Left lung (tissue), 10 donors: ENCODE data around the gene VSNL1. TPM values are rescaled to one million over a fixed set of nuclear protein-coding genes. Genes with fewer than 3 reads are reported as not detected.
A peak's percentile ranks its signal among the peaks of the same experiment; 100 is the strongest.

ENCODE experiments used
- ATAC-seq: fragments of 200-7000 bp; cut with Tn5 transposase; one replicate; pipeline ENCODE4 v1.9.1; 2020; ENCODE audit warnings: moderate library complexity
- DNase-seq, 4 donors: peaks; one replicate each; pipeline ENCODE4 v3.0.0-alpha.2; 2013 to 2020
- H3K27ac ChIP-seq, 2 donors: fragments of 200-600 bp; sonication (generic) in 1 of 2; one replicate each; pipeline versions ENCODE4 v1.5.0 to v1.8.0; 2020 to 2021
- H3K27me3 ChIP-seq, 2 donors: fragments of 200-600 bp; sonication (generic) in 1 of 2; one replicate each; pipeline versions ENCODE4 v1.5.0 to v1.8.0; 2020 to 2021
- H3K36me3 ChIP-seq, 2 donors: fragments of 200-600 bp; sonication (generic) in 1 of 2; one replicate each; pipeline versions ENCODE4 v1.5.0 to v1.8.0; 2020 to 2021
- H3K4me1 ChIP-seq, 2 donors: fragments of 200-600 bp; one replicate each; pipeline ENCODE4 v1.8.0; 2021
- H3K4me3 ChIP-seq, 2 donors: fragments of 200-600 bp; sonication (generic) in 1 of 2; one replicate each; pipeline versions ENCODE4 v1.5.0 to v1.8.0; 2020 to 2021; ENCODE audit warnings: mild to moderate bottlenecking in 1 of 2
- H3K9me3 ChIP-seq, 2 donors: fragments of 200-600 bp; sonication (generic) in 1 of 2; one replicate each; pipeline versions ENCODE4 v1.5.0 to v1.8.0; 2020 to 2021
- intact Hi-C, 2 donors: fragments of 100-400 bp; cut with DNase I; formaldehyde crosslinking; loops; one replicate each; pipeline versions ENCODE4 v1.11.2 to v1.14.2; 2022
- polyA plus RNA-seq, 6 donors: library from polyadenylated mRNA; unstranded; fragments of 120-200 nt; gene quantifications; one replicate each; pipeline ENCODE4 v1.2.1, GENCODE V29; 2013; ENCODE audit not compliant: insufficient read length in 6 of 6
- total RNA-seq, 2 donors: library from RNA; stranded (reverse); fragmentation: NEBNext Ultra II Directional; extraction: Animal tissue kit (Norgen Biotek cat#: 25700); gene quantifications; one replicate each; pipeline ENCODE4 v1.2.1, GENCODE V29; 2021
- TF ChIP-seq, protein P1 (sequence below), 2 donors: fragments of 200-600 bp; sonication (generic) in 1 of 2; IDR thresholded peaks; one replicate each; pipeline versions ENCODE4 v1.5.0 to v1.8.0; 2021; ENCODE audit warnings: antibody characterized with exemption in 2 of 2
- donor health status: DM: no; HTN: yes; CAD: no.
- donor health status: DM: no; HTN: no; CAD: no.

The VSNL1 gene
- total and polyA plus RNA-seq, 8 donors: 1.6 to 21.3 (median 16.9) TPM

DNA sequence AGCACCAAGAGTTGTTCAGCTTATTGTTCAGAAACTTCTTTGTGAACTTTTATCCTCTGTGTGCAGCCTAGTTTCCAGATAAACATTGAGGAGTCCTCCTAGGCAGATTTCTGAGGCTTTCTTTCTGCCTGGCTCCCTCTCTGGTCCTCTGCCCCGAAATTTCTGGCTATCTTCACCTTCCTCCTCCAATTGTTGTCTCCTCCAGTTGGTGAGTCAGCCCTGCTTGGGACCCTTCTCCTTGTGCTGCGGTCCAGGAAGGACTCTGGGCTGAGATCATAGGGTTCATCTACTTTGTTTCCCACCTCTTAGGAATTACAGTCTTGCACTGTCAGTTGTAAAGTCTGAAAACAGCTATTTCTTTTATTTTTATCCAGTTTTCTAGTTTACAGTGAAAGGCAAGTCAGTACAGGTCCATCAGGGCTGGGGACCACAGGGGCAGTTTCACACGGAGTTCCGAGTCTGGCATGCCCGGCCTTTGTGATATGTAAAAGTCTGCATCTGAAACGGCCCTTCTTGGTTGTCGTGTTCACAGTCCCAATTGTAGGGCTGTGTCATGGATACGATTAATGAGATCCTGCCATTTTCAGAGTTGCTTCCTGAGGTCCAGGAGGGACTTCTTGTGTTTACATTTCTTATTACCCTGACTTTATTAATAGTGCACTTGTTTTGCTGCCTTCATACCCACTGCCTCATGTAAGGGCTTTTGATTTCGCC is 112.3 kb downstream of the VSNL1 start:
- H3K27ac ChIP-seq: no peak overlapping the region
- no peaks in the 10 kb centered on the region for H3K27me3 ChIP-seq
- TF ChIP-seq, protein P1, sequence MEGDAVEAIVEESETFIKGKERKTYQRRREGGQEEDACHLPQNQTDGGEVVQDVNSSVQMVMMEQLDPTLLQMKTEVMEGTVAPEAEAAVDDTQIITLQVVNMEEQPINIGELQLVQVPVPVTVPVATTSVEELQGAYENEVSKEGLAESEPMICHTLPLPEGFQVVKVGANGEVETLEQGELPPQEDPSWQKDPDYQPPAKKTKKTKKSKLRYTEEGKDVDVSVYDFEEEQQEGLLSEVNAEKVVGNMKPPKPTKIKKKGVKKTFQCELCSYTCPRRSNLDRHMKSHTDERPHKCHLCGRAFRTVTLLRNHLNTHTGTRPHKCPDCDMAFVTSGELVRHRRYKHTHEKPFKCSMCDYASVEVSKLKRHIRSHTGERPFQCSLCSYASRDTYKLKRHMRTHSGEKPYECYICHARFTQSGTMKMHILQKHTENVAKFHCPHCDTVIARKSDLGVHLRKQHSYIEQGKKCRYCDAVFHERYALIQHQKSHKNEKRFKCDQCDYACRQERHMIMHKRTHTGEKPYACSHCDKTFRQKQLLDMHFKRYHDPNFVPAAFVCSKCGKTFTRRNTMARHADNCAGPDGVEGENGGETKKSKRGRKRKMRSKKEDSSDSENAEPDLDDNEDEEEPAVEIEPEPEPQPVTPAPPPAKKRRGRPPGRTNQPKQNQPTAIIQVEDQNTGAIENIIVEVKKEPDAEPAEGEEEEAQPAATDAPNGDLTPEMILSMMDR (IDR thresholded peaks at IDR 0.05): no peak
- intact Hi-C loops: no loop called here
- DNase-seq: peak in 1 of 4 donors; percentile 28
- no peaks in the 10 kb centered on the region for H3K4me1 ChIP-seq
- H3K4me3 ChIP-seq: no peak overlapping the region
- H3K36me3 ChIP-seq: no peaks in the 10 kb centered on the region
- no peaks in the 10 kb centered on the region for H3K9me3 ChIP-seq
- no peak for ATAC-seq

DNA sequence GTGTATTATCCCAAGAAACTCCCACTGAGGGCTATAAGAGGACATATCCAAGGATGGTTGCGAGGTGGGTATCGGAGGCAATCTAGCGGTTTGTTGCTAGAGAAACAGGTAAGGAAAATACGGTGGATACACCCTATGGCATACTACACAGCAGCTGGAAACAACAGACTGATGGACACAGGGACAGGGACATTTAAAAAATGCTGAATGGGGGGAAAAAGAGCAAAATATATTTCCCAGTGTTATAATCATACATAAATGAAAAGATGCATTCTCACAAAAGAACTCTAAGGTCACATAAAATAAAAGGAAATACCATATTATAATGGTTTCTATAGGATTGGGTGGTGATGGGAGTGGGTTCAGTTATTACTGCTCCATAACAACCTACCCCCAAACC is 117.3 kb downstream of the VSNL1 start:
- ATAC-seq (no peak), DNase-seq (no peak)
- TF ChIP-seq, protein P1 (IDR thresholded peaks at IDR 0.05): no peak
- Histone ChIP-seq H3K27ac (no peak overlapping the region), H3K36me3 (peaks cover 0 to 17% of the 10 kb centered on the region in 2 donors), H3K27me3 (no peaks in the 10 kb centered on the region), H3K4me1 (no peaks in the 10 kb centered on the region), H3K9me3 (no peaks in the 10 kb centered on the region), H3K4me3 (no peak overlapping the region)
- intact Hi-C loops: no loop called here

DNA sequence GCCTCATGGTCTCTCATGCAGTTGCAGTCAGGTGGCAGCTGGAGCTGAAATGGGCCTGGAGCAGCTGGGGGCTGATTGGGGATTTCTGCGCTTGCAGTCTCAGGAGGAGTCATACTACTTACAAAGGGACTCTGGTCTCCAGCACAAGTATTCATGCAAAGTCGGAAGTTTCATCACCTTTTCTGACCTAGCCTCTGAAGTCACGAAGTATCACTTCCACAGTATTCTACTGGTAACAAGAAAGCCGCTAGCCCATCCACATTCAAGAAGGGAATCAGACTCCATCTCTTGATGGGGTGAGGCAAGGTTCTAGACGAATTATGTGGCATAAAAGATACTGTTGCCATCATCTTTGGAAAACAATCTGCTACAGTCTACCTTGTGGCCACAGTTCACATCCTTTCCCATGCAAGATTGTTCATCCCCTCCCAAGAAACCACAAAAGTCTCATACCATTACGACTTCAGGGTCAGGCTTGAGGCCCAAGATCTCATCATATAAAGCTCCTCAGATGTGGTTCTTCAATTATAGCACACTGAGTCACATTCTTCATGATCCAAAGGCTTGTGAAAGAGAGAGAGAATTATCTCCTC is 117.9 kb downstream of the VSNL1 start:
- DNase-seq: no peak
- TF ChIP-seq, protein P1 (IDR thresholded peaks at IDR 0.05): no peak
- Histone ChIP-seq H3K27ac (no peak overlapping the region), H3K4me3 (no peak overlapping the region), H3K36me3 (peaks cover 0 to 17% of the 10 kb centered on the region in 2 donors), H3K27me3 (no peaks in the 10 kb centered on the region), H3K9me3 (no peaks in the 10 kb centered on the region), H3K4me1 (no peaks in the 10 kb centered on the region)
- no peak for ATAC-seq
- intact Hi-C loops: no loop called here

DNA sequence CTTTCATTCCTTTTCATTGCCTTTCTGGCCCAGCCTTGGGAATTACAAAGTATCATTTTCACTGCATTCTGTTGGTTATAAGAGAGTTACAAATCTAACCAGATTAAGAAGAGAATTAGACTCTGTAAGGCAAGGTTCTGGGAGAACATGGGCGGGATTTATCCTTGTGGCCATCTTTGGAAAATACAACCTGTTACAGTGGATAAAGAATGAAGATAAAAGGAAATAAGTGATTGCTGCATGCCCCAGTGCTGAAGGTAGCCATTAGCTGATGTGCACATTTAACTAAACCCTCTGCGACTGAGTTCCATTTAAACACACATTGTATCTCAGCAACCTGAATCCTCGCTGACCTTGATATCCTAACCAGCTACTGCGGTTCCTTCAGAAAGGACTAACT is 119.7 kb downstream of the VSNL1 start:
- Histone ChIP-seq H3K36me3 (peaks cover 0 to 35% of the 10 kb centered on the region in 2 donors), H3K4me1 (no peaks in the 10 kb centered on the region), H3K27me3 (no peaks in the 10 kb centered on the region), H3K4me3 (no peak overlapping the region), H3K9me3 (no peaks in the 10 kb centered on the region), H3K27ac (no peak overlapping the region)
- no peak for DNase-seq
- no peak for ATAC-seq
- TF ChIP-seq, protein P1 (IDR thresholded peaks at IDR 0.05): no peak
- intact Hi-C loops: no loop called here

DNA sequence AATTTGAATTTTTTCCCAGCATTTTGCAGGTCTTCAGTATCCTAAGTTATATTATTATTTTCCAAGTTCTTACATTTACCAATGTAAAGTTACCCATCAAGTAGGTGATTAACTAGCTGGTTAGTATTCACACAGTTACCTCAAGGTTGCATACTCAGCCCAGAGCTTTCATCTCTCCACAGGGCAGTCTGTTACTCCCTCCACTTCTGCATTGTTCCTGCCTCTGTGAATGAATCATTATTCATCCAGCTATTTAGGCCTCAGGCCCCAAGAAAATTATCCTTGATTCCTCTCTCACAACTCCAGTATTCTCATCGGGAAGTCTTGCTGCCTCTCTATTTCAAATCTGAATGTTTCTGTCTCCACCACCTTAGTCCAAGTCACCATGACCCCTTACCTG is 121.0 kb downstream of the VSNL1 start:
- no peak overlapping the region for H3K27ac ChIP-seq

More for the DNA sequence above, 121.0 kb downstream of the VSNL1 start:
- intact Hi-C loops: no loop called here
- TF ChIP-seq, protein P1 (IDR thresholded peaks at IDR 0.05): no peak
- Histone ChIP-seq H3K9me3 (no peaks in the 10 kb centered on the region), H3K27me3 (no peaks in the 10 kb centered on the region), H3K4me3 (no peak overlapping the region), H3K4me1 (no peaks in the 10 kb centered on the region), H3K36me3 (peaks cover 0 to 46% of the 10 kb centered on the region in 2 donors)
- no peak for ATAC-seq
- no peak for DNase-seq
